PC-3 (cell line): ENCODE data around the gene ZNF574. TPM values are rescaled to one million over a fixed set of nuclear protein-coding genes. Genes with fewer than 3 reads are reported as not detected.

ENCODE experiments used
- ATAC-seq: fragments of 200-7000 bp; cut with Tn5 transposase; 2 replicates; pipeline ENCODE4 v1.9.1; 2020; ENCODE audit warnings: mild to moderate bottlenecking, moderate library complexity
- Bru-seq: library from RNA; stranded (reverse); fragments of 400-500 nt; gene quantifications from one replicate; lab custom pipeline; 2021; lab: Mats Ljungman, UMichigan
- BruChase-seq, 2 experiments: library from RNA; stranded (reverse); fragments of 400-500 nt; gene quantifications; one replicate each; lab custom pipeline; 2021; lab: Mats Ljungman, UMichigan
- BruUV-seq: library from RNA; stranded (reverse); fragments of 400-500 nt; replicated peaks from 2 replicates; lab custom pipeline; 2021; lab: Mats Ljungman, UMichigan
- CTCF ChIA-PET: fragments of 300-600 bp; sonication (Branson Sonifier 250); formaldehyde crosslinking; loops from one replicate; lab custom pipeline; 2022; ENCODE audit warnings: antibody characterized with exemption; lab: Charles Lee
- POLR2A ChIA-PET: fragments of 300-600 bp; sonication (Branson Sonifier 250); formaldehyde crosslinking; loops from one replicate; lab custom pipeline; 2022; ENCODE audit warnings: antibody characterized with exemption; ENCODE audit not compliant: unreplicated experiment; lab: Charles Lee
- DNase-seq: peaks from one replicate; pipeline ENCODE4 v3.0.0-alpha.2; 2015
- H2AFZ ChIP-seq: fragments of 300-600 bp; sonication (generic); 2 replicates; pipeline ENCODE4 v1.6.0; 2016; ENCODE audit warnings: antibody characterized with exemption, low read length
- H3F3A ChIP-seq: fragments of 300-600 bp; sonication (generic); one replicate; pipeline ENCODE4 v1.6.0; 2017; ENCODE audit warnings: antibody characterized with exemption, low read length, control low read depth, mild to moderate bottlenecking; ENCODE audit not compliant: unreplicated experiment
- H3K27ac ChIP-seq: fragments of 300-600 bp; sonication (generic); 2 replicates; pipeline ENCODE4 v1.5.1; 2016; ENCODE audit warnings: mild to moderate bottlenecking, low read length
- H3K27me3 ChIP-seq: fragments of 300-600 bp; sonication (generic); 2 replicates; pipeline ENCODE4 v1.6.1; 2016; ENCODE audit warnings: low read length, mixed read lengths
- H3K36me3 ChIP-seq: fragments of 300-600 bp; sonication (generic); 2 replicates; pipeline ENCODE4 v1.6.1; 2016; ENCODE audit warnings: low read depth, mixed run types, low read length, mixed read lengths
- H3K4me1 ChIP-seq: fragments of 300-600 bp; sonication (generic); 2 replicates; pipeline ENCODE4 v1.5.1; 2016; ENCODE audit warnings: low read length; ENCODE audit not compliant: insufficient read depth
- H3K4me2 ChIP-seq: fragments of 300-600 bp; sonication (generic); 2 replicates; pipeline ENCODE4 v1.6.0; 2016; ENCODE audit warnings: low read length
- H3K4me3 ChIP-seq: fragments of 300-600 bp; sonication (generic); 2 replicates; pipeline ENCODE4 v1.5.1; 2016; ENCODE audit warnings: mild to moderate bottlenecking, low read length, mixed read lengths
- H3K79me2 ChIP-seq: fragments of 300-600 bp; sonication (generic); 2 replicates; pipeline ENCODE4 v1.6.1; 2017; ENCODE audit warnings: low read length, mixed read lengths
- H3K9ac ChIP-seq: fragments of 300-600 bp; sonication (generic); 2 replicates; pipeline ENCODE4 v1.6.0; 2016; ENCODE audit warnings: mild to moderate bottlenecking, low read length
- H3K9me2 ChIP-seq: fragments of 300-600 bp; sonication (generic); replicated peaks from 2 replicates; pipeline ENCODE4 v1.6.1; 2016; ENCODE audit warnings: mixed run types, low read length, mixed read lengths
- H3K9me3 ChIP-seq: fragments of 300-600 bp; sonication (generic); 2 replicates; pipeline ENCODE4 v1.6.1; 2016; ENCODE audit warnings: low read length, mixed read lengths
- H4K20me1 ChIP-seq: fragments of 300-600 bp; sonication (generic); 2 replicates; pipeline ENCODE4 v1.6.1; 2016; ENCODE audit warnings: low read length, mixed read lengths
- CTCF ChIP-seq: fragments of 300-600 bp; sonication (generic); conservative IDR thresholded peaks from 2 replicates; pipeline ENCODE4 v1.5.1; 2017; ENCODE audit warnings: antibody characterized with exemption, low read depth, mild to moderate bottlenecking, low read length
- EZH2 ChIP-seq: fragments of 300-600 bp; sonication (generic); IDR thresholded peaks from one replicate; pipeline ENCODE4 v1.6.1; 2017; ENCODE audit warnings: antibody characterized with exemption, mild to moderate bottlenecking, low read length; ENCODE audit not compliant: unreplicated experiment
- EZH2phosphoT487 ChIP-seq: fragments of 300-600 bp; sonication (generic); IDR thresholded peaks from 2 replicates; pipeline ENCODE4 v1.6.1; 2018; ENCODE audit warnings: mild to moderate bottlenecking, antibody characterized with exemption, low read length, borderline replicate concordance
- intact Hi-C: fragments of 100-400 bp; cut with micrococcal nuclease; formaldehyde crosslinking; loops from 2 replicates; pipeline ENCODE4 v1.9.0; 2023
- long read RNA-seq: library from polyadenylated mRNA; unstranded; transcript quantifications from one replicate; pipeline ENCODE4 v2.0.0, GENCODE V29; 2021; ENCODE audit not compliant: unreplicated experiment
- total RNA-seq: library from RNA; depleted of rRNA; stranded (reverse); fragments of >200 nt; gene quantifications from 2 replicates; pipeline ENCODE4 v1.2.3, GENCODE V29; 2014; rRNA removed

Gene ZNF574, protein sequence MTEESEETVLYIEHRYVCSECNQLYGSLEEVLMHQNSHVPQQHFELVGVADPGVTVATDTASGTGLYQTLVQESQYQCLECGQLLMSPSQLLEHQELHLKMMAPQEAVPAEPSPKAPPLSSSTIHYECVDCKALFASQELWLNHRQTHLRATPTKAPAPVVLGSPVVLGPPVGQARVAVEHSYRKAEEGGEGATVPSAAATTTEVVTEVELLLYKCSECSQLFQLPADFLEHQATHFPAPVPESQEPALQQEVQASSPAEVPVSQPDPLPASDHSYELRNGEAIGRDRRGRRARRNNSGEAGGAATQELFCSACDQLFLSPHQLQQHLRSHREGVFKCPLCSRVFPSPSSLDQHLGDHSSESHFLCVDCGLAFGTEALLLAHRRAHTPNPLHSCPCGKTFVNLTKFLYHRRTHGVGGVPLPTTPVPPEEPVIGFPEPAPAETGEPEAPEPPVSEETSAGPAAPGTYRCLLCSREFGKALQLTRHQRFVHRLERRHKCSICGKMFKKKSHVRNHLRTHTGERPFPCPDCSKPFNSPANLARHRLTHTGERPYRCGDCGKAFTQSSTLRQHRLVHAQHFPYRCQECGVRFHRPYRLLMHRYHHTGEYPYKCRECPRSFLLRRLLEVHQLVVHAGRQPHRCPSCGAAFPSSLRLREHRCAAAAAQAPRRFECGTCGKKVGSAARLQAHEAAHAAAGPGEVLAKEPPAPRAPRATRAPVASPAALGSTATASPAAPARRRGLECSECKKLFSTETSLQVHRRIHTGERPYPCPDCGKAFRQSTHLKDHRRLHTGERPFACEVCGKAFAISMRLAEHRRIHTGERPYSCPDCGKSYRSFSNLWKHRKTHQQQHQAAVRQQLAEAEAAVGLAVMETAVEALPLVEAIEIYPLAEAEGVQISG
- total RNA-seq = 14.4 and 15.2 TPM in 2 replicates
- percentile 43 among the genes with signal in this experiment for Bru-seq, nascent RNA
- percentile 46 among the genes with signal in this experiment for BruChase-seq, experiment 1, labeled RNA remaining after a 6-hour chase
- BruChase-seq, experiment 2, labeled RNA remaining after a 2-hour chase = percentile 65 among the genes with signal in this experiment
- long read RNA-seq, transcript ZNF574-202 (2 exons, 2,940 nt) = major isoform, 31 of 53 reads
- long read RNA-seq, partial matches to known transcripts = 0 of 53 reads
- long read RNA-seq, other reads (novel, unspliced or antisense) = 22 of 53 reads

- Histone ChIP-seq H3K79me2 (peaks cover 45% of the 10 kb centered on the region), H3K9me2 (no peaks in the 10 kb centered on the region), H3K4me3 (peak within 1 kb of the TSS; percentile 75), H3K9me3 (no peaks in the 10 kb centered on the region), H3K4me1 (peaks cover 24% of the 10 kb centered on the region), H3F3A (no peaks in the 10 kb centered on the region), H4K20me1 (peaks cover 26% of the 10 kb centered on the region; the same call in 1 of the 2 replicates), H3K27ac (peak within 1 kb of the TSS; percentile 72), H3K36me3 (peaks cover 10% of the 10 kb centered on the region; the same call in 1 of the 2 replicates), H3K27me3 (no peaks in the 10 kb centered on the region), H2AFZ (peak within 1 kb of the TSS; percentile 79), H3K4me2 (peak within 1 kb of the TSS; percentile 91), H3K9ac (peak within 1 kb of the TSS; percentile 96)
- ATAC-seq (peak; percentile 97), DNase-seq (peak; percentile 98)
- ChIA-PET POLR2A (interaction anchor here (0.6 to 1.0 kb wide), 2 partner anchors 102 to 216 kb away, joined by 3 read pairs; partner anchors contain the start of gene RPS19), CTCF (interaction anchor here (0.5 to 0.6 kb wide), 2 partner anchors 41 to 45 kb away, joined by 3 read pairs; no protein-coding TSS in a partner anchor)
- no TSS peak for BruUV-seq
- intact Hi-C loops = no loop called here
- no peak for TF ChIP-seq CTCF
These were observed at the start of gene ZNF574 for GRCh38 chr19:42075616-42076379. ZNF574 (plus strand) TSS chr19:42076166; CDS start chr19:42078607, 2,441 bp downstream.

DNA sequence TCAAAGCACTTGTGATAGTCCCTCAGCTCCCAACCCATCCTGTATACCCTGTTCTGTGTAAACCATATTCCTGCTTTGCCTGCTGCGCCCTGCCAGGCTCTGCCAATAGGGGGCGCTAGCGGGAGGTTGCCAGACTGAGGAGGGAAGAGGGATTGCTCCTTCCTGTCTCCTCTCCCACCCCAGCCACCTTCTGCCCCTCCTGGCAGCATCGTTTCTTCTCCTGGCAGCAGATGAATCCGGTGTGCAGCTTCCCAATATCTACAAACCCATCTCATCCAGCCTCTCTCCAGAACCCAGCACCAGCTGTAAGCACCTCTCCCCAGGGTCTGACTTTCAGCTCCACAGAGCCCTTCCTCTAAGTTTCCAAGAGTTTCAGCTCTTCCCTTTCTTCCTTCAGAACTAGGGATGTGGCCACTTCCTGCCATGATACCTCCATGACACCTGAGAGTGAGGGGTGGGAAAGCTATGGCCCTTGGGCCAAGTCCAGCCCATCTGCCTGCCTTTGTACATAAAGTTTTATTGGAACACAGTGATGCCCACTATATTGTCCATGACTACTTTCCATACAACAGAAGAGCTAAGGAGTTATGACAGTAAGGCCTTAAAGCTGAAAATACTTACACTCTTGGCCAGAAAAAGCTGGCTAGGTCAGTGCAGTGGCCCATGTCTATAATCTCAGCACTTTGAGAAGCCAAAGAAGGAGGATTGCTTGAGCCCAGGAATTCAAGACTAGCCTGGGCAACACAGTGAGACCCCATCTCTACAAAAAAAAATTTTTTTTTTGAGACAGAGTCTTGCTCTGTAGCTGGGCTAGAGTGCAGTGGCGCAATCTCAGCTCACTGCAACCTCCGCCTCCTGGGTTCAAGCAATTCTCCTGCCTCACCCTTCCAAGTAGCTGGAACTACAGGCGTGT lies 47.4 kb upstream of the ZNF574 start:
- intact Hi-C loops = no loop called here
- TF ChIP-seq CTCF = peak; percentile 61
- no peak for TF ChIP-seq EZH2phosphoT487
- TF ChIP-seq EZH2 = no peak
- Histone ChIP-seq H3K27me3 (no peaks in the 10 kb centered on the region), H3K36me3 (no peaks in the 10 kb centered on the region; the same call in 1 of the 2 replicates), H3K4me3 (no peak overlapping the region), H4K20me1 (no peaks in the 10 kb centered on the region), H3K9me3 (no peaks in the 10 kb centered on the region), H3K4me2 (no peak overlapping the region), H3K9ac (no peak overlapping the region), H3K9me2 (no peaks in the 10 kb centered on the region), H3K79me2 (no peaks in the 10 kb centered on the region), H2AFZ (no peak overlapping the region), H3K4me1 (peaks cover 11% of the 10 kb centered on the region; the same call in 1 of the 2 replicates), H3F3A (no peaks in the 10 kb centered on the region), H3K27ac (no peak overlapping the region)
- ATAC-seq = no peak
- POLR2A ChIA-PET = no interaction called here
- DNase-seq = peak; percentile 9
- CTCF ChIA-PET = no interaction called here
- BruUV-seq = no TSS peak
